ENCODE results near the gene PRKAG1. TPM values are rescaled to one million over a fixed set of nuclear protein-coding genes. Genes with fewer than 3 reads are reported as not detected.
A peak's percentile ranks its signal among the peaks of the same experiment; 100 is the strongest.

The PRKAG1 gene
- 80.4 TPM for total RNA-seq
- long read RNA-seq, transcript PRKAG1-205 (11 exons, 1,531 nt) = minor isoform, 21 of 86 reads
- long read RNA-seq, transcript PRKAG1-206 (12 exons, 1,699 nt) = major isoform, 42 of 86 reads
- long read RNA-seq, partial matches to known transcripts = 6 of 86 reads
- long read RNA-seq, other reads (novel, unspliced or antisense) = 16 of 86 reads

GRCh38 chr12:49018261-49019119, at the start of gene PRKAG1:
Gene PRKAG1 (minus strand): TSS chr12:49018776. CDS start chr12:49018740, 36 bp downstream.
- intact Hi-C loops (cut with DNase I) = loop anchor here (5.0 kb wide), 1 partner anchor 39 kb away; no protein-coding TSS in a partner anchor
- DNase-seq (ENCODE audit: low spot score) = peak; percentile 98

GRCh38 chr12:49066120-49066519, 47.5 kb upstream of the PRKAG1 start:
- intact Hi-C loops (cut with DNase I) = no loop called here
- peak; percentile 27 for DNase-seq (ENCODE audit: low spot score)

DNA sequence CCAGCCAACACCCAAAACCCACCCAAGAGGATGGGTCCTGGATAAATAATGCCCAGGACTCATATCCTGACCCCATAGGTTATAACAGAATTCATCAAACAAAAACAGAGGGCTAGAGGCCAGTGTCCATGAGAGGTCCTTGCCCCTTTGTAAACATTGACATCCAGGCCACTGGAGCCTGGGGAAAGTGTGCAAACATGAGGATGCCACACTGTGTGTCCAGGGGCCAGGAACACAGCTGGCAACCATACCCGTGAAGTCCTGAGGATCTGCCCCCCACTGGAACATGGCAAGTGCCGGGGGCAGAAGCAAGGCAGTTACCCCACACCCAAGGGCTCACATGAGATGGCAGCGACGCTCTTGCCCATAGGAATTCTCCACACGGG, 46.2 kb upstream of the PRKAG1 start:
- intact Hi-C loops (cut with DNase I) = loop anchor here (2.0 kb wide), 1 partner anchor 170 kb away; no protein-coding TSS in a partner anchor
- DNase-seq (ENCODE audit: low spot score) = peak; percentile 33

GRCh38 chr12:49061916-49062315, 43.3 kb upstream of the PRKAG1 start:
- intact Hi-C loops (cut with DNase I) = loop anchor here (2.0 kb wide), 1 partner anchor 69 kb away; the partner anchor contains the start of gene TUBA1B
- peak; percentile 26 for DNase-seq (ENCODE audit: low spot score)

DNA sequence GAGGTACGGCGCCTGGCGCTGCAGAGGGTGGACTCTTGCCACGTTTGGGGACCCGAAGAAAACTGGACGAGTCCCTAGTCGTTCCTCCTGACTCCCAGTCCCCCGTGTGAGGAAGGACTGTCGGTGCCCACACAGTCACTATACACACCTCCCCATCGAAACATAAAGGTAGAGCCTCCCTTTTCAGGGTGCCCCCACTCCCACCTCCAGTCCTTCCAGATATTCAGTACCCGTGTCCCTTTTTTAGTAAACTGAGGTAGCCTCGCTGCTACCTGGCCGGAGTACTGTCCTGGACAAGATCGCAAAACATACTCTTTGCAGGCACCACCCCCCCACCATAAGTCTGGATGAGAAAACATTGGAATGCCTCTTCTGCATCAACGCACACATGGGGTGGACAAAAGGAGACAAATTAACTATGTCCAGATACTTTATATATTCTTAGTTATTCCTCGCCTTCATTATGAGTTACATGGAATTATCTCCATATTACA, 42.6 kb upstream of the PRKAG1 start:
- intact Hi-C loops (cut with DNase I) = loop anchor here (2.0 kb wide), 1 partner anchor 70 kb away; the partner anchor contains the start of gene TUBA1B
- DNase-seq (ENCODE audit: low spot score) = no peak

- intact Hi-C loops (cut with DNase I) = loop anchor here (2.0 kb wide), 1 partner anchor 70 kb away; the partner anchor contains the start of gene TUBA1B
- DNase-seq (ENCODE audit: low spot score) = peak; percentile 96
Observed at GRCh38 chr12:49060237-49061156, 41.9 kb upstream of the PRKAG1 start, which contains the start of gene KMT2D. Gene KMT2D (minus strand): TSS chr12:49060794. CDS start chr12:49055324, 5,470 bp downstream.

DNA sequence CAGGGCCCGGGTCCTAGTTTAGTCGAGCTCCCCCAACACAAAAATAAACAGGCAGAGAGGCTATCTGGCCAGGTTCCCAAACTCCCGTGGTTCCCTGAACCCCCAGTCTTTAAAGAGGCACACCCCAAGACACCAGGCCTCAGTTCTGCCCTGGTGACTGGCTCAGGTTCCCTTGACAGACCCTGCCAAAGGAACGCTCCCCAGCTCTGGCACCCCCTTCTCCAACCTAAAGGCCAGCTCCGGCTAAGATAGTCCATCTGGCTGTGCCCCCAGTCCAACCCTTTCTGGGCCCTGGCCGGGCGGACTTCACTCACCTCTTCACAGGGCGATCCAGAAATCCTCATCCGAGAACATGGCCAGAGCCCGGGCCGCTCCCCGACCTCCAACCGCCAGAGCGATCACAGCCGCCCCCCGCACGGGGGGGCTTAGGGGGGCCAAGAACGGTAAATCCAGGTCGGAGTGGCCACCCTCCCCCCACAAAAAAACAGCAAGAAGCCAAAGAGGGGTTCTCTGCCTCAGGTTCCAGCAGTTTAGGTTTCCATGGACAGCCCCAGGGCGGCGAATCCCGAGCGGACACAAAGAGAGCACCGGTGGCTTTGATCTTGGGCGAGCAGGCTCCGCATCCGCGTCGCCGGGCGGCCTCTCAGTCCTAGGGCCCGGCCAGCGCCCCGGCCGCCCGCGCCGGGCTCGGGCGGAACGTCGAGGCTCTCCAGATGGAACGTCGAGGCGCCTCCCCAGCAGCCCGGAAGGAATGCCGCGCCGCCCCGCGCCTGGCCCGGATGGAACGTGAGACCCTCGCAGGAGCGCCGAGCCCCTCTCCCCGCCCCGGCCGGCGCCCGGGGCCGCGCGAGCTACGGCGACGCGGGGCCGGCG, 41.0 kb upstream of the PRKAG1 start:
- no peak for DNase-seq (ENCODE audit: low spot score)
- intact Hi-C loops (cut with DNase I) = loop anchor here (2.0 to 5.0 kb wide), 2 partner anchors 42 to 71 kb away; partner anchors contain the start of genes PRKAG1 and TUBA1B

- no peak for DNase-seq (ENCODE audit: low spot score)
- intact Hi-C loops (cut with DNase I) = loop anchor here (5.0 kb wide), 1 partner anchor 42 kb away; the partner anchor contains the start of gene PRKAG1
Observed at GRCh38 chr12:49059045-49059298, 40.4 kb upstream of the PRKAG1 start.

GRCh38 chr12:49058366-49059044, 39.9 kb upstream of the PRKAG1 start:
- DNase-seq (ENCODE audit: low spot score) = no peak
- intact Hi-C loops (cut with DNase I) = loop anchor here (5.0 kb wide), 1 partner anchor 41 kb away; the partner anchor contains the start of gene PRKAG1

GRCh38 chr12:49057888-49058287, 39.3 kb upstream of the PRKAG1 start:
- DNase-seq (ENCODE audit: low spot score) = no peak
- intact Hi-C loops (cut with DNase I) = loop anchor here (5.0 kb wide), 1 partner anchor 41 kb away; the partner anchor contains the start of gene PRKAG1

- DNase-seq (ENCODE audit: low spot score) = peak; percentile 85
- intact Hi-C loops (cut with DNase I) = loop anchor here (5.0 kb wide), 1 partner anchor 39 kb away; the partner anchor contains the start of gene PRKAG1
Observed at GRCh38 chr12:49055978-49056754, 37.6 kb upstream of the PRKAG1 start.

DNA sequence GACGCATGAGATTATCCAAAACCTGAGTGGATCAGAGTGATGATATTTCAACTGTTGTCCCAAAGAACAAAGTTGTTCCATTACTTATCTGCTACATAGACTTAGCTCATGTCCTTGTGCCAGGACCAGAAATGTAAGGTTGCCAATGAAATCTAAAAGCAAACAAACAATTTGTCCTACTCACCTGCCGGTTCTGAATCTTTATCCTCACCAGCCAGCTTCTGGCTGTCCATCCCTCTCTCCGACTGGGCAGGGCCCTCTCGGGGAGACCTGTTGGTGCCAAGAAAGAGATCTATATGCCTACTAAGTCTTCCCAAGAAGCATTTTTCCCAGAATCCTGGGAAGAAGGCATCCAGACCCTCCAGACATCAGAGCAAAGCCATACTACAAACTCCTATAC, 36.5 kb upstream of the PRKAG1 start:
- intact Hi-C loops (cut with DNase I) = loop anchor here (5.0 kb wide), 1 partner anchor 38 kb away; the partner anchor contains the start of gene PRKAG1
- DNase-seq (ENCODE audit: low spot score) = peak; percentile 19

- peak; percentile 71 for DNase-seq (ENCODE audit: low spot score)
Observed at GRCh38 chr12:49054524-49054923, 35.9 kb upstream of the PRKAG1 start.

DNA sequence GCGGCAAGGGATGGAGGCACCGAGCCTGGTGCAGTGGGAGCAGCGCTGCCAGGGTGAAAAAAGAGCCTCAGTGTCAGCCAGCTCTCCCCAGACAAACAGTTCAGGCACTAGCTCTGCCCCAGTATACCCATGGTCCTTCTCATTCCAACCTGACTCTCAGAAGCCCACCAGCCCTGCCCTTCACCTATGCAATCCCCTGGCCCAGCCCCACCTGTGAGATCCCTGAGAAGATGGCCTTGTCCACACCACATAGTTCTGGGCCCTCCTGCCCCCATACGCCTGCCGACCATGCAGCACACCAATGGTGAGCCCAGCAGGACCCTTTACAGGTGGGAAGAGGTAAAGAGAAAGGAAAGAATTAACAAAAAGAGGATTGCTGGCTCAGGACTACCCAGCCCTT, 35.5 kb upstream of the PRKAG1 start:
- peak; percentile 60 for DNase-seq (ENCODE audit: low spot score)
- intact Hi-C loops (cut with DNase I) = no loop called here

More at GRCh38 chr12:49054524-49054923, 35.9 kb upstream of the PRKAG1 start:
- intact Hi-C loops (cut with DNase I) = no loop called here

DNA sequence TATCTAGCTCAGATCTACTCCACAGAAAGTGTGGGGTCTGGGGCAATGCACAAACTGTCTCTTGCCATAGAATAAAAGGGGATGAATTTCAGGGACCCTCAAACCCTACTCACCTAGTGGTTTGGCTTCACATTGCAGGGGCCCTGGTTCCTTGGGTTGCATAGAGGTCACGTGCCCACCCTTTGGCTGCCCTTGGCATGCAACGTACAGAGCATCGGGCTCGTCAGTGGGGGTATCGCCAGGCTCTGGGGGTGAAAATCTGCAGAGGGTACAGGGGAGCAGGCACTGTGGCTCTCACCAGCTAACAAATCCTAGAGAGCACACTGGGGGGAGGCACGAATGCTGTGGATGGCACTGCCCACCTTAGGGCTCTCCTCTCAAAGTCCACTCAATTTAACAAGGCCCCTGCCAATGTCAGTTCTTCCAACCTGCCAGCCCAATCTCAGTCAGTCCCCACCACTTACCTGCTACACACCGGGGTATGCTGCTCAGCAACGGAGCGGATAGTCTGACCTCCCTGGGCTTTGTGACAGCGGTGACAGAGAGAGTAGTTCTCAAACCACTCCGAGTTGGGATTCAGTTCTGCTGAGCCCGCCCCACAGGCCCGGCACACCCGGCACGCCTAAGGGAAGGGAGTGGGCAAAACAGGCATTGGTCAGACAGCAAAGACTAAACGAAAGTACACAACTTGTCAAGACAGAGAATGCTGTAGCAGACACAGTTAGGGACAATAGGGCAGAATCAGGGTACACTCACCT, 34.1 kb upstream of the PRKAG1 start:
- no peak for DNase-seq (ENCODE audit: low spot score)
- intact Hi-C loops (cut with DNase I) = no loop called here

DNA sequence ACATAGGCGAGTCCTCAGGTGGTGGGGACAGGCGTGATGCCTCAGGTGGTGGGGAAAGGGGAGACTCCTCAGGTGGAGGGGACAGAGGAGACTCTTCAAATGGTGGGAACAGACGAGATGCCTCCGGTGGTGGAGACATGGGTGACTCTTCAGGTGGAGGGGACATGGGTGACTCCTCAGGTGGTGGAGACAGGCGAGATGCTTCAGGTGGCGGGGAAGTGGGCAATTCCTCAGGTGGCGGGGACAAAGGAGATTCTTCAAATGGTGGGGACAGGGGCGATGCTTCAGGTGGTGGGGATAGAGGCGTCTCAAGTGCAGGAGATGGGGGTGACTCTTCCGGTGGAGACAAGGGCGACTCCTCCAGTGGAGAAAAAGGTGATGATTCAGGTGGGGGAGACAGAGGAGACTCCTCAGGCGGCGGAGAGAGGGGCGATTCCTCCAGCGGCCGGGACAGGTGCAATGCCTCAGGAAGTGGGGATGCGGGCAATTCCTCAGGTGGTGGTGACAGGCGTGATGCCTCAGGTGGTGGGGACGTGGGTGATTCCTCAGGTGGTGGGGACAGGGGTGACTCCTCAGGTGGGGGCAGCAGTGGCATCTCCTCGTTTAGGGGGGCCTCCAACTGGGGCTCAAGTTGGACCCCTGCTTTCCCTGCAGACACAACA, 33.3 kb upstream of the PRKAG1 start:
- intact Hi-C loops (cut with DNase I) = no loop called here
- DNase-seq (ENCODE audit: low spot score) = no peak

Measured in cardiac septum (tissue), 1 donor.